GM19238 (cell line): Measurements from ENCODE around the gene ABCC10.
A peak's percentile ranks its signal among the peaks of the same experiment; 100 is the strongest.
"Not testable (repeated sequence)": the region's sequence is repeated elsewhere in the genome, so short reads cannot be mapped to it uniquely, and the experiment has no call there.

ENCODE experiments used
- DNase-seq: peaks from one replicate; pipeline ENCODE4 v3.0.0; 2011; ENCODE audit warnings: low spot score; ENCODE audit not compliant: insufficient read length

Gene ABCC10

DNA sequence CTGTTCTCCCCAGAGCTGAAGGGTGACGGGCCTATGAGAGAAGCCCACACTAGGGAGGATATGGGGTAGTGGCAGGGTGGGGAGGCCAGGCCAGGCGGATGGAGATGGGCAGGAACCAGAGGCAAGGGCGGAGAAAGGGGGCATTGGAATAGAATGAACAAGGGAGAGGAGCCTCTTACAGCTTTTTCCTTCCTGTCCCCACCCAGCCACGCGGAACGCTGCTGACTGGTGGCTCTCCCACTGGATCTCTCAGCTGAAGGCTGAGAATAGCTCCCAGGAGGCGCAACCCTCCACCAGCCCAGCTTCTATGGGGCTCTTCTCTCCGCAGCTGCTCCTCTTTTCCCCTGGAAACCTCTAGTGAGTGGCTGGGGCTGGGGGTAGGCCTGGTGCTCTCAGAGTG is 17.2 kb downstream of the ABCC10 start:
- no peak for DNase-seq

DNA sequence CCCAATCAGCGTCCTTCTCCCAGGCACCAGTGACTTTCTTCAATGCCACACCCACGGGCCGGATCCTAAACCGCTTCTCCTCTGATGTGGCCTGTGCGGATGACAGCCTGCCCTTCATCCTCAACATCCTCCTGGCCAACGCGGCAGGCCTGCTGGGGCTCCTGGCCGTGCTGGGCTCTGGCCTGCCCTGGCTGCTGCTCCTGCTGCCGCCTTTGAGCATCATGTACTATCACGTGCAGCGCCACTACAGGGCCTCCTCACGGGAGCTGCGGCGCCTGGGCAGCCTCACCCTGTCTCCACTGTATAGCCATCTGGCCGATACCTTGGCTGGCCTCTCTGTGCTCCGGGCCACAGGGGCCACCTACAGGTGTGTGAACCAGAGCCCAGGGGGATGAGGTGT is 18.2 kb downstream of the ABCC10 start:
- DNase-seq: no peak

DNA sequence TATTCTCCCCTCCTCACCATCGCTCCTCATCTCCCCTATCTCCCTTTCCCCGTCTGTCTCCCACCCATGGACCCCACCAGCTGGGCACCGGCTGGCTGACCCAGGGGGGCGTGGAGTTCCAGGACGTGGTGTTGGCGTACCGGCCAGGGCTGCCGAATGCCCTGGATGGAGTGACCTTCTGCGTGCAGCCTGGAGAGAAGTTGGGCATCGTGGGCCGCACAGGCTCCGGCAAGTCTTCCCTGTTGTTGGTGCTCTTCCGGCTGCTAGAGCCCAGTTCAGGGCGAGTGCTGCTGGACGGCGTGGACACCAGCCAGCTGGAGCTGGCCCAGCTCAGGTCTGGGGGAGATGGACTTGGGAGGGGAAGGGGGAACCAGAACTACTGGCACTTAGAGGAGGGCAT is 20.3 kb downstream of the ABCC10 start:
- no peak for DNase-seq

DNA sequence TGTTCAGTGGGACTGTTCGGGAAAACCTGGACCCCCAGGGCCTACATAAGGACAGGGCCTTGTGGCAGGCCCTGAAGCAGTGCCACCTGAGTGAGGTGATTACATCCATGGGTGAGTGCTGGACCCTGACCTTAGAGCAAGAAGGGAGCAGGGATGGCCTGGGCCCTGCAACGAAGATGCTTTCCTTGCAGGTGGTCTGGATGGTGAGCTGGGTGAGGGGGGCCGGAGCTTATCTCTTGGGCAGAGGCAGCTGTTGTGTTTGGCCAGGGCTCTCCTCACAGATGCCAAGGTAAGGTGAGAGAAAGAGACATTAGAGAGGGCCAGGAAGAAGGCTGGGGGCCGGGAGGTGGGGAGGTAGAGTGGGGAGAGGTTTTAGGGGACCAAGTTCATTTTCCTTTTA is 21.6 kb downstream of the ABCC10 start:
- DNase-seq: no peak

- no peak for DNase-seq
Observed at GRCh38 chr6:43450699-43451131, 23.4 kb downstream of the ABCC10 start.

- no peak for DNase-seq
Observed at GRCh38 chr6:43451348-43451747, 24.0 kb downstream of the ABCC10 start.

GRCh38 chr6:43451939-43452338 is 24.6 kb downstream of the ABCC10 start:
- DNase-seq: no peak

GRCh38 chr6:43452896-43453295 is 25.6 kb downstream of the ABCC10 start:
- no peak for DNase-seq

- no peak for DNase-seq
Observed at GRCh38 chr6:43453831-43454230, 26.5 kb downstream of the ABCC10 start.

DNA sequence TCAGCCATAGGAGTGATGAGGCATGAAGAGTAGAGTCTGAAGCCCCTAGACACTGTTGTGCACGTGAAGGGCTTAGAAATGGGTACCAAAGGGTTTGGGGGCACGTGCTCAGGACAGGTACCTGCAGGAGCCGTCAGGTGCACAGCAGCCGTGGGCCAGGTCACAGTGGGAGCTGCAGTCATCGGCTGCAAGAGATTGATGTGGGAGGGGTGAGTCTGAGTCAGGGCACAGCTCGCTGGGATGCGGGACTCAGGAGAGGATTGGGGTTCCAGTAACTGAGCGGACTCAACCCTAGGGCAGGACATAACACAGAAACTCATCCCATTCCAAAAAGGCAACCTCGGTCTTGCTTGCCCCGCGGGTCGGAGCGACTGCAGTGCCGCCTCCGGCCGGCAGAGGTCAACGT is 27.0 kb downstream of the ABCC10 start:
- peak; percentile 74 for DNase-seq

GRCh38 chr6:43454696-43455530 is 27.6 kb downstream of the ABCC10 start:
- DNase-seq: peak; percentile 60

DNA sequence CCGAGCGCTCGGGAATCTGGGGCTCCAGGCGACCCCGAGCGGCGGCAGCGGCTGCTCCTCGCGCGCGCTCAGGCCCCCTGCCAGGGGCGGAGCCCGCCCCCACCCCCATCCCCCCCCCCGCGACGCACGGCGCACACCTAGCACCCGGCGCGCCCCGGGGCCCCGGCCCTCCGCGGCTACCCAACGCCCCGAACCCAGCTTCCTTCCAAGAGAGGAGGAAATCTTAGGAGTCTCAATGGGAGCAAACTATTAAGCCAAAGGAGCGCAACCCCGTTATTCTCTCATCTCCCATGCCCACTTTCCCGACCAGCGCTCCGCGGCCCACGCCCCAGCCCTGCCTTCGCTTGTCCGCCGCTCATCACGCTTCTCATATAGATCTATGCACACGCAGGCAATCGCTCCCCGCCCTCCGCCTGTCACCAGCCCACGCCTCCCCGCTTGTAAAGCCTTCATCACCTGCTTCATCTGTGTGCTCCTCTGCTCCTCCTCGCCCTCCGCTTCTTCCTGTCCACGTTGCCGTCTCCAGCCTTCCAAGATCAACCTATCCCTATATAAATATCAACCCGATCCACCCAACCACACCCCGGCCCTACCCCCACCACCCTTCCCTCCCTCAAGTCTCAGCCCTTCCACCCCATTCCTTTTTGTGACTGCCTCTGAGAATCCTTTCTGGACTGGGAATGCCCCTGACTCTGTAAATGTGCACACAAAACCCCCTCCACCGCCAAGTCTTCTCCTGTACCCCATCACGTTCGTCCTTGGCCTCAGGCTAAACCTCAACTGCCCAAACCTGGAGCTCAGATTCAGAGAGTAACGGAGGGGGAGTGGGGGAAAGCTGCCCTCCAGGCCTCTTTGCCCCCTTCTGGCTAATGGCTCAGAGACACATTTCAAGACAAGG is 28.4 kb downstream of the ABCC10 start, which contains the start of gene DLK2:
Gene DLK2 (minus strand): TSS at position 18 of the 898 bp plus-strand sequence. CDS start 723 bp downstream, outside the sequence.
- peak; percentile 40 for DNase-seq

GRCh38 chr6:43457643-43458042 is 30.3 kb downstream of the ABCC10 start:
- no peak for DNase-seq

GRCh38 chr6:43458154-43458553 is 30.8 kb downstream of the ABCC10 start:
- DNase-seq: not testable (repeated sequence)

GRCh38 chr6:43459535-43459934 is 32.2 kb downstream of the ABCC10 start:
- DNase-seq: no peak

- DNase-seq: no peak
Observed at GRCh38 chr6:43460032-43460431, 32.7 kb downstream of the ABCC10 start.

- DNase-seq: no peak
Observed at GRCh38 chr6:43461936-43462335, 34.6 kb downstream of the ABCC10 start.

DNA sequence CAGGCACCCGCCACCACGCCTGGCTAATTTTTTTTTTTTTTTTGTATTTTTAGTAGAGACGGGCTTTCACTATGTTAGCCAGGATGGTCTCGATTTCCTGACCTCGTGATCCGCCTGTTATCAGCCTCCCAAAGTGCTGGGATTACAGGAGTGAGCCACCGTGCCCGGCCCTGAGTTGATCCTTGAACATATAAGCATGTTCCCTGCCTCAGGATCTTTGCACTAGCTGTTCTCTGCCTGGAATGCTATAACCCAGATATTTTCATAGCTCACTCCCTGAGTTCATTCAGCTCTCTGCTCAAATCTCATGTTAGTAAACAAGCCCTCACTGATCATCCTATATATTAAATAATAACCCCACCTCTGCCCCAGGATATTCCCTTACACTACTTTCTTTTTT is 37.0 kb downstream of the ABCC10 start:
- no peak for DNase-seq

GRCh38 chr6:43465948-43466347 is 38.6 kb downstream of the ABCC10 start:
- no peak for DNase-seq

DNA sequence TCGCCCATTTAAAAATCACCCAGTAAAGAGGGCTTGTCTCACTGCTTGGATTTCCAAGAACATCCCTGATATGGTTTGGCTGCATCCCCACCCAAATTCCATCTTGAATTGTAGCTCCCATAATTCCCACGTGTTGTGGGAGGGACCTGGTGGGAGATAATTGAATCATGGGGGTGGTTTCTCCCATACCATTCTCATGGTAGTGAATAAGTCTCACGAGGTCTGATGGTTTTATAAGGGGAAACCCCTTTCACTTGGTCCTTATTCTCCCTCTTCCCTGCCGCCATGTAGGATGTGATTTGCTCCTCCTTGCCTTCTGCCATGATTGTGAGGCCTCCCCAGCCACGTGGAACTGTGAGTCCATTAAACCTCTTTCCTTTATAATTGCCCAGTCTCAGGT is 39.9 kb downstream of the ABCC10 start:
- not testable (repeated sequence) for DNase-seq

GRCh38 chr6:43467752-43468151 is 40.4 kb downstream of the ABCC10 start:
- no peak for DNase-seq

DNA sequence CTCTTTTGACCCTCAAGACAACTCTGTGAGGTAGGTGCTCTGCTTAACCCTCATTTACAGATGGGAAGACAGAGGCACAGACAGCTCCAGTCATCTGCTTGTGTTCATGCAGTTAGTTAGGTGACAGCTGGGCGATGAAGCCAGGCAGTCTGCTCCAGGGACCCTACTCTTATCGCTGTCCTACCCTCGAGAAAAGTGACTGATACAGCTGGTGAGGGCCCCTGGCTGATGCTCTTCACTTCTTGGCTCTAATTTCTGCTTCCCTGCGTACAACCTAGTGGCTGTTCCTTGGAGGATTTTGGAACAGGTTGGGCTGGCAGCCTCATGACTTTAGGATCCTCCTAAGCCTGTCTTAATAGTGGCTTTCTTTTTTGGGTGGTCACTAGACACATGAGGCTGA is 40.9 kb downstream of the ABCC10 start:
- no peak for DNase-seq
